GM13976 (cell line): ENCODE results near the gene STRIP1.

Experiments
- DNase-seq: peaks from one replicate; pipeline ENCODE4 v3.0.0; 2012; ENCODE audit warnings: low spot score
- in situ Hi-C: fragments of 300-500 bp; cut with MboI; formaldehyde crosslinking; loops from one replicate; pipeline ENCODE4 v1.12.0; 2022; ENCODE audit warnings: low sequenced_read_pairs, mixed read lengths, inconsistent platforms; ENCODE audit not compliant: unreplicated experiment
- TF ChIP-seq, protein P1 (sequence below): IDR thresholded peaks from 2 replicates; pipeline ENCODE4 v1.5.1; 2012; ENCODE audit warnings: borderline replicate concordance, mild to moderate bottlenecking; ENCODE audit not compliant: insufficient read depth; ENCODE audit errors: extremely low read depth, missing control alignments, control extremely low read depth

STRIP1 gene

DNA sequence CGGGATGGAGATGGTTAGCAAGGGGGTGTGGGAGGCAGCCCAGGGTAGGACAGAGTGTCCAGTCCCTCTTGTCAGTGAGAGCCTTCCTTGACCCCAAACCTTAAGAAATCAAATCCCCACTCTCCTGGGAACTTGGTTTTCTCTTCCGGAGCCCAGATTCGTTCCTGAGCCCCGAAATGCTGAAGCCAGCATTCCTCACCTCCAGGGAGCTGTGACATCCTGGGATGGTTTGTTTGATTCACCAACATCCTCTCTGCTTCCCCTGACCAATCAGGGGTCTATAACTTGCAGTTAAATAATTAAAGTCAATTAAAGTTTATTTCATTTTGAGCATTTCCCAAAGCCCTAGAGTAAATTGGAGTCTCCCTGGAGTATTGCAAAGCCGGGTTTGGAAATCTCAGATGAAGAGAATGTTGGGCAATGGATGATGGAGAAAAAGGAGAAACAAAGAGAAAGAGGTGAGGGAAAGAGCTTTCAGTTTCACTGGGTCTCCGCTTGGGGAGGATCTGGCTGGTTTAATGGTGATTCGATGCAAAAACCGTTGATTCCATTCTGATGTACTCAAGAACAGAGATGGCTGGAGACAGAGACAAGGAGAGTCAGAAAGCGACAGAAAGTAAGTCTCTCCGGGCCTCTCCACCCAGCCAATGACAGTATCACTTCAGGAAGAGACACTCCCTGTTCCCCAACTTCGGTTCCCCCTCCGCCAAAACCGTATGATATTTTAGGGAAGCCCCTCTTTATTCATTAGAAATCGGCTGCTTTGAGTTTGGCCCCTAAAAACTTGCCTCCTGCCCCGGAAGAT, 48.8 kb downstream of the STRIP1 start:
- in situ Hi-C loops: no loop called here
- TF ChIP-seq, protein P1, sequence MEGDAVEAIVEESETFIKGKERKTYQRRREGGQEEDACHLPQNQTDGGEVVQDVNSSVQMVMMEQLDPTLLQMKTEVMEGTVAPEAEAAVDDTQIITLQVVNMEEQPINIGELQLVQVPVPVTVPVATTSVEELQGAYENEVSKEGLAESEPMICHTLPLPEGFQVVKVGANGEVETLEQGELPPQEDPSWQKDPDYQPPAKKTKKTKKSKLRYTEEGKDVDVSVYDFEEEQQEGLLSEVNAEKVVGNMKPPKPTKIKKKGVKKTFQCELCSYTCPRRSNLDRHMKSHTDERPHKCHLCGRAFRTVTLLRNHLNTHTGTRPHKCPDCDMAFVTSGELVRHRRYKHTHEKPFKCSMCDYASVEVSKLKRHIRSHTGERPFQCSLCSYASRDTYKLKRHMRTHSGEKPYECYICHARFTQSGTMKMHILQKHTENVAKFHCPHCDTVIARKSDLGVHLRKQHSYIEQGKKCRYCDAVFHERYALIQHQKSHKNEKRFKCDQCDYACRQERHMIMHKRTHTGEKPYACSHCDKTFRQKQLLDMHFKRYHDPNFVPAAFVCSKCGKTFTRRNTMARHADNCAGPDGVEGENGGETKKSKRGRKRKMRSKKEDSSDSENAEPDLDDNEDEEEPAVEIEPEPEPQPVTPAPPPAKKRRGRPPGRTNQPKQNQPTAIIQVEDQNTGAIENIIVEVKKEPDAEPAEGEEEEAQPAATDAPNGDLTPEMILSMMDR: no peak
- no peak for DNase-seq

DNA sequence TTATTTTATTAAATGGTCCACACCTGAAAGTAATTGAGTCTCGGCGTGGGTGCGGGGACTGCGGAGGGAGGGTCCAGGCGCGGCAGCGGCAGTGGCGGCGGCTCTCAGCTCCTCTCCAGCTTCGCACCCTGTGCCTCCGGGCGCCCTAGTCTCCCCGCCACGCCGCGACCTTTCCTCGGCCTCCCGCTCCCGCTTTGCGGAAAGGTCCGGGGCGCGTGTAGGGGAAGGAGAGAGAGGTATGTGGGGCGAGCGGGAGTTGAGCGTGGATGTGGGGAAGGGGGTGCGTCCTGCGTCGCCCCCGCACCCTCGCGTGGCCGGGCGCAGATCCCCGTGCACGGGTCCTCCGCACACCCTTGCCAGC, 49.4 kb downstream of the STRIP1 start:
- in situ Hi-C loops: no loop called here
- no peak for DNase-seq

DNA sequence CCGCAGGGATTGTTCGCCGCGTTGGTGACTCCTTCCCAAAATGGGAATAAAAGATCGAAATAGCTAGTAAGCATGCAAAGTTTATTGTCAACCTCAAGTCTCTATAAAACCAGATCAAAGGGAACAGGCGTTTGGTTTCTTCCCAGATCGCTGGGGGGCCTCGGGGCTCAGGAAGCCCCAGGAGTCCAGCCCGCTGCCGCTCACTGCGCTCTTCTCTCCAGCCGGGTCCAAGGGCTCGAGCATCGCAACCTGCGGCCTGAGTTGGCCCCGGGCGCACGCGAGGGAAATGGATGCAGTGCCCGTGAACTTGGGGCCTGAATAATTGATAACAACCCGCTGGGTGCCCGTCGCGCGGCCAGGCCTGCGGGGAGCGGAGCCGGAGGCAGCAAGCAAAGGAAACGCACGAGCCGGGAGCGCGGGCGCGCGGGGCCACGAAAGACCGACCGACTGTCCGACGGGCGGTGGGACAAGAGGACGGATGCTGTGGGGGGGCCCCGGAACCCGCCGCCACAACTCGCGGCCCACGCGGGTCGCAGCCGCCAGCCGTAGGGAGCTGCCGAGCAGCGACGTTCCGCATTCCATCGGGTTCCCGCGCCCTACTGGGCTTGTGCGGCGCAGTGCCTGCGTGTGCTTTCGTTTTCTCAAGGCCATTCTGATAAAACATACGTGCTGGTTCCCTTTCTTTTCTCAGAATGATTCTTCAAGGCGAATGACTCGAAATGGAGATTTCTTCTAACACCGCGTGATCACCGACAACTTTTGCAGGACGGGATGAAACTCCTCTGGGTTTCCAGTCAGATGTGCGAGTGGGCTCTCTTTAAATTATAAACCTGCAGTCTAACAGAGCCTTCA, 50.0 kb downstream of the STRIP1 start:
- in situ Hi-C loops: no loop called here
- TF ChIP-seq, protein P1: no peak
- peak; percentile 73 for DNase-seq

More for the DNA sequence above, 49.4 kb downstream of the STRIP1 start:
- TF ChIP-seq, protein P1: no peak

DNA sequence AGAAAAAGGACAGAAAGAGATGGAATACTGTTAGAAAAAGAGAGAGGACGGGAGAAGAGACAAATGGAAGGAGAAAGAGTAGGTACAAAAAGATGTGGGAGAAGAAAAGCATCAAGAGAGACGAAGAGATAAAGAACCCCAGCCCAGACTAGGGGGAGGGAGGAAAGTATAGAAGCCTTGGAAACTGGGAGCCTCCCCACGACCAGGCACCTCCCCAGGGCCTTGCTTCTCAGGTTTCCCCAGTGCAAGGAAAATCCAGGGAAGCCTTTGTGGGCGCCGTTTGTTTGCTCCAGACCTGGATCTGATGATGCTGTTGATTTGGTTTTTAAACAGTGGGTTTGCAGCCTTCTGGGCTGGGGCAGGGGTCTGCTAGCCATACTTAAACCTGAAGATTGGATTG, 51.2 kb downstream of the STRIP1 start:
- DNase-seq: no peak
- in situ Hi-C loops: no loop called here
- TF ChIP-seq, protein P1: no peak

DNA sequence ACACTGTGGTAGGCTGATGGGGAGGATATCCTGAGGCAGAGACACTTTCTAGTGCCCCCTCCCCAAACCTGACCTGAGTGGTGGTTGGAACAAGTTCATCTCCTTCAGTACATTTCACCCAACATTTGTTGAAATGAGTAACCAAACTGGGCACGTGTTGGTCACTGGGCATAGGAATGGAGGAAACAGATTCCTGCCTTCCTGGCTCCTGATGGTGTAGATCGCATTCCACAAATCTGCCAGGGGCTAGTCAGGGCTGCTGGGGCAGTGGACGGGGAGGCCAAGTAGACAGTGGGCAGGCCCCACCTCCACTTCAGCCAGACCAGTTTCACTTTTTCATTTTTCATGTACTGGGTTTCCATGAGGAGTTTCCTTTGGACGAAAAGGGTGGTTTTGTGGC, 52.5 kb downstream of the STRIP1 start:
- TF ChIP-seq, protein P1: no peak
- DNase-seq: no peak
- in situ Hi-C loops: no loop called here

DNA sequence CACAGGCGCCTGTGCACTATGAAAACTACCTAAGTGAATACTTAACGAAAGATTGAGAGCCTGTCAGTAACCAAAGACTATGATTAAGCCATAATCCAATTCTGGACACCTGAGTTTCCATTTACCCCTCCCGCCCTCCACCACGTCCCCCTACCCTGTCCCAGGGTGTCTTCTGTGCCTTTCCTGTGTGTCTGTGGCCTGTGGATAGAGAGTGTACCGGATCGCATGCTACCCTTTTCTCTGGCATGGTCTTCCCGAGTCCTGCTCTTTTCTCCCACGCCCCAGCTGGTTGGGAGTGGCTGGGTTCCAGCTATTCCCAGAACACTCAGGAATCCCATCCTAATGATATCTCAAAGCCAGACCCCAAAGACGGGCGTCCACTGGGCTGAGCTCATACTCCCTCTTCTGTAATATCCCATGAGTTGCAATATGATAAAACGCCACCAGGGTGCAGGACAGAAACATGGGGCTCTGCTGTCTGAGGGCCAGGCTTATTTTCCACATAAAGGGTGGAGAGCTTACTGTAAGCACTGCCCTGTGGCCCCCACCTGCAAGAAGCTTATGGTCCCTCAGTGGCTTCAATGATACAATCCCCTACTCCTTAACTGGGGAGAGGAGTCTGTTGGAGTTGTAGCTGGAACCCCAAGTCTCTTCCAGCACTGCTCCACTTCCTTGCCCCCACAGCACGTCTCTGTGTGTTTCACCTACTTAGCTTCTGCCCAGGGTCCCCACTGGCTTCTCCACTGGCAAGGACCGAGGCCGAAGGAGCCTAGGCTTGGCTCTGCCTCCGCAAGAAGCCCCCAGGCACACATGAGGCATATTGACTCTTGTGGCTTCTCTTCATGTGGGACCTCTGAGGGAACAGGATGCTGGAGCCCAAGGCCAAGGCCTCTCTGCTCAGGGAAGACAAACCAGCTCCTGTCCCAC, 53.7 kb downstream of the STRIP1 start:
- TF ChIP-seq, protein P1: peak; percentile 65
- in situ Hi-C loops: no loop called here
- peak; percentile 83 for DNase-seq
